Endothelial cell of umbilical vein (primary cell): ENCODE measurements around the gene PCDHGA6. TPM values are rescaled to one million over a fixed set of nuclear protein-coding genes. Genes with fewer than 3 reads are reported as not detected.

Experiments
- Bru-seq: library from RNA; stranded (reverse); fragments of 400-500 nt; gene quantifications from one replicate; lab custom pipeline; 2021; lab: Mats Ljungman, UMichigan
- BruChase-seq, 2 experiments: library from RNA; stranded (reverse); fragments of 400-500 nt; gene quantifications; one replicate each; lab custom pipeline; 2021; lab: Mats Ljungman, UMichigan
- BruUV-seq: library from RNA; stranded (reverse); fragments of 400-500 nt; replicated peaks from 2 replicates; lab custom pipeline; 2021; lab: Mats Ljungman, UMichigan
- CTCF ChIA-PET: fragments of 300-600, 350-600 bp; sonication (Branson Sonifier 250); formaldehyde crosslinking; loops from one replicate; lab custom pipeline; 2021; ENCODE audit warnings: antibody characterized with exemption, inconsistent platforms; lab: Charles Lee
- POLR2A ChIA-PET: fragments of 300-600, 350-600 bp; sonication (Branson Sonifier 250); formaldehyde crosslinking; loops from one replicate; lab custom pipeline; 2021; ENCODE audit warnings: antibody characterized with exemption, inconsistent platforms; lab: Charles Lee
- DNase-seq: peaks from one replicate; pipeline ENCODE4 v3.0.0-alpha.2; 2011; ENCODE audit warnings: low read depth, low spot score
- FAIRE-seq: peaks from 2 replicates; lab custom pipeline; 2011; peaks lifted over from hg19 to GRCh38; lab: Jason Lieb, UNC
- H2AFZ ChIP-seq: 2 replicates; pipeline ENCODE4 v1.6.0; 2012; ENCODE audit warnings: low read depth, low read length, control low read depth, inconsistent platforms
- H3K27ac ChIP-seq: 2 replicates; pipeline ENCODE4 v1.5.1; 2011; ENCODE audit warnings: low read depth, mild to moderate bottlenecking, control low read depth, low read length, moderate library complexity; ENCODE audit not compliant: insufficient read depth
- H3K27me3 ChIP-seq, 2 experiments: 2 replicates each; pipeline versions ENCODE4 v1.6.0 to v1.6.1; 2011; ENCODE audit warnings: low read length in 2 of 2, mixed read lengths in 1 of 2; ENCODE audit not compliant: control insufficient read depth in 2 of 2, insufficient read depth in 2 of 2
- H3K36me3 ChIP-seq, 2 experiments: 2 replicates in 1 of 2; 3 replicates in 1 of 2; pipeline ENCODE4 v1.5.1; 2011; ENCODE audit warnings: low read length in 2 of 2, mild to moderate bottlenecking in 1 of 2, moderate library complexity in 1 of 2; ENCODE audit not compliant: control insufficient read depth in 2 of 2, insufficient read depth in 2 of 2; ENCODE audit errors: extremely low read depth in 1 of 2
- H3K4me1 ChIP-seq: 3 replicates; pipeline ENCODE4 v1.5.1; 2011; ENCODE audit warnings: mild to moderate bottlenecking, low read length; ENCODE audit not compliant: control insufficient read depth, insufficient read depth; ENCODE audit errors: extremely low read depth
- H3K4me2 ChIP-seq: 2 replicates; pipeline ENCODE4 v1.6.1; 2011; ENCODE audit warnings: low read length, control low read depth, mixed read lengths; ENCODE audit not compliant: insufficient read depth
- H3K4me3 ChIP-seq, 3 experiments: fragments of 200-600 bp in 1 of 3; sonication (generic), shearing (Covaris generic) in 1 of 3; replicated peaks in 1 of 3; 2 replicates each; pipeline ENCODE4 v1.5.1; 2011 to 2016; ENCODE audit warnings: control low read depth in 3 of 3, low read length in 3 of 3, mild to moderate bottlenecking in 2 of 3, inconsistent platforms in 1 of 3, low read depth in 1 of 3, moderate library complexity in 1 of 3; ENCODE audit not compliant: insufficient read depth in 1 of 3
- H3K79me2 ChIP-seq: 2 replicates; pipeline ENCODE4 v1.6.0; 2012; ENCODE audit warnings: low read length, inconsistent platforms; ENCODE audit not compliant: control insufficient read depth, insufficient read depth
- H3K9ac ChIP-seq: replicated peaks from 2 replicates; pipeline ENCODE3; 2011; ENCODE audit warnings: low read length, control low read depth; ENCODE audit not compliant: insufficient read depth; ENCODE audit errors: extremely low read depth
- H3K9me1 ChIP-seq: replicated peaks from 3 replicates; pipeline ENCODE4 v1.6.0; 2011; ENCODE audit warnings: mild to moderate bottlenecking, low read length; ENCODE audit not compliant: control insufficient read depth, insufficient read depth; ENCODE audit errors: extremely low read depth
- H3K9me3 ChIP-seq: replicated peaks from 2 replicates; pipeline ENCODE4 v1.5.1; 2012; ENCODE audit warnings: low read length, inconsistent platforms; ENCODE audit not compliant: control insufficient read depth, insufficient read depth
- H4K20me1 ChIP-seq: replicated peaks from 2 replicates; pipeline ENCODE3; 2011; ENCODE audit warnings: mild to moderate bottlenecking, low read length; ENCODE audit not compliant: control insufficient read depth, insufficient read depth; ENCODE audit errors: extremely low read depth
- JUN ChIP-seq: IDR thresholded peaks from 2 replicates; pipeline ENCODE4 v1.6.1; 2011; ENCODE audit warnings: borderline replicate concordance, low read depth; ENCODE audit not compliant: insufficient read length, insufficient read depth
- dilution Hi-C: fragments of 300-500 bp; cut with MboI; formaldehyde crosslinking; loops from one replicate; pipeline ENCODE4 v1.15.0; 2019; ENCODE audit warnings: low sequenced_read_pairs; ENCODE audit not compliant: extremely low pct_ligation_motif_present
- intact Hi-C: fragments of 100-400 bp; cut with micrococcal nuclease; formaldehyde crosslinking; loops from one replicate; pipeline ENCODE4 v1.10.0; 2022
- long read RNA-seq: library from polyadenylated mRNA; stranded (forward); transcript quantifications from one replicate; pipeline ENCODE4 v2.0.0, GENCODE V29; 2021
- polyA minus RNA-seq, 3 experiments: library from RNA; depleted of rRNA, polyadenylated mRNA; stranded (reverse); fragments of >200 nt; gene quantifications; 1 replicate in 1 of 3; 2 replicates in 2 of 3; pipeline ENCODE4 v1.2.3, GENCODE V29; 2011
- polyA plus RNA-seq, 4 experiments: library from polyadenylated mRNA; depleted of rRNA in 3 of 4; stranded (reverse) in 3 of 4; unstranded in 1 of 4; fragments of >200 nt; gene quantifications; 2 replicates each; pipeline versions ENCODE4 v1.2.1 to v1.2.3, GENCODE V29; 2011 to 2012; ENCODE audit warnings: missing spikeins in 1 of 4
- total RNA-seq: library from RNA; stranded (reverse); gene quantifications from 2 replicates; pipeline ENCODE4 v1.2.3, GENCODE V29; 2021
- TF ChIP-seq, protein P1 (sequence below), 2 donors: IDR thresholded peaks; 1 replicate in 1 of 2; 2 replicates in 1 of 2; pipeline ENCODE4 v1.5.1; 2011; ENCODE audit warnings: low read length in 2 of 2, mild to moderate bottlenecking in 2 of 2, moderate library complexity in 2 of 2, control low read depth in 1 of 2, inconsistent platforms in 1 of 2, low read depth in 1 of 2; ENCODE audit not compliant: insufficient read depth in 1 of 2; ENCODE audit errors: extremely low read depth in 1 of 2

The PCDHGA6 gene
- total RNA-seq (2.7 and 2.9 TPM in 2 replicates), polyA plus RNA-seq (2.6 and 2.7 TPM in 2 replicates), polyA minus RNA-seq (5.8 TPM in 2 replicates), Bru-seq, nascent RNA (percentile 45 among the genes with signal in this experiment), BruChase-seq, experiment 1, labeled RNA remaining after a 6-hour chase (percentile 66 among the genes with signal in this experiment), BruChase-seq, experiment 2, labeled RNA remaining after a 2-hour chase (percentile 62 among the genes with signal in this experiment)
- 1.3 and 1.7 TPM in 2 replicates for polyA plus RNA-seq (2011; cell fraction: cytosol; rRNA removed)
- polyA plus RNA-seq (2011; cell fraction: nucleus; rRNA removed), result 4.2 and 4.6 TPM in 2 replicates
- 0.98 and 1.4 TPM in 2 replicates for polyA plus RNA-seq (2012)
- polyA minus RNA-seq (2011; cell fraction: cytosol; rRNA and poly(A)+ RNA removed), result not detected
- polyA minus RNA-seq (2011; cell fraction: nucleus; rRNA and poly(A)+ RNA removed), result 7.4 and 10.0 TPM in 2 replicates
- long read RNA-seq, full-length matches to known transcripts, result 6 of 7 reads
- long read RNA-seq, partial matches to known transcripts, result 0 of 7 reads
- long read RNA-seq, other reads (novel, unspliced or antisense), result 1 of 7 reads

GRCh38 chr5:141373673-141374317, at the start of gene PCDHGA6:
PCDHGA6 (plus strand) TSS chr5:141373891; CDS start chr5:141374084, 193 bp downstream.
- H3K9me1 ChIP-seq, result no peaks in the 10 kb centered on the region
- no peaks in the 10 kb centered on the region for H3K9me3 ChIP-seq
- H3K27me3 ChIP-seq, result peaks cover 30 to 77% of the 10 kb centered on the region in 2 experiments
- H4K20me1 ChIP-seq, result no peaks in the 10 kb centered on the region
- DNase-seq, result peak; percentile 49
- TF ChIP-seq, protein P1, sequence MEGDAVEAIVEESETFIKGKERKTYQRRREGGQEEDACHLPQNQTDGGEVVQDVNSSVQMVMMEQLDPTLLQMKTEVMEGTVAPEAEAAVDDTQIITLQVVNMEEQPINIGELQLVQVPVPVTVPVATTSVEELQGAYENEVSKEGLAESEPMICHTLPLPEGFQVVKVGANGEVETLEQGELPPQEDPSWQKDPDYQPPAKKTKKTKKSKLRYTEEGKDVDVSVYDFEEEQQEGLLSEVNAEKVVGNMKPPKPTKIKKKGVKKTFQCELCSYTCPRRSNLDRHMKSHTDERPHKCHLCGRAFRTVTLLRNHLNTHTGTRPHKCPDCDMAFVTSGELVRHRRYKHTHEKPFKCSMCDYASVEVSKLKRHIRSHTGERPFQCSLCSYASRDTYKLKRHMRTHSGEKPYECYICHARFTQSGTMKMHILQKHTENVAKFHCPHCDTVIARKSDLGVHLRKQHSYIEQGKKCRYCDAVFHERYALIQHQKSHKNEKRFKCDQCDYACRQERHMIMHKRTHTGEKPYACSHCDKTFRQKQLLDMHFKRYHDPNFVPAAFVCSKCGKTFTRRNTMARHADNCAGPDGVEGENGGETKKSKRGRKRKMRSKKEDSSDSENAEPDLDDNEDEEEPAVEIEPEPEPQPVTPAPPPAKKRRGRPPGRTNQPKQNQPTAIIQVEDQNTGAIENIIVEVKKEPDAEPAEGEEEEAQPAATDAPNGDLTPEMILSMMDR (IDR thresholded peaks at IDR 0.05; ENCODE audit: extremely low read depth in 1 of 2, insufficient read depth in 1 of 2, low read depth in 1 of 2, low read length in 2 of 2), result peak; percentile 40 to 48
- no peak for TF ChIP-seq JUN
- ChIA-PET CTCF (interaction anchor here (0.6 to 3.2 kb wide), 21 partner anchors 9 to 194 kb away, joined by 3 to 41 read pairs (median 4); partner anchors contain the start of genes PCDHB14, PCDHGA10, PCDHGA11 and PCDHGA12), POLR2A (no interaction called here)
- BruUV-seq, result TSS peak; percentile 20
- no peak within 1 kb of the TSS for H3K9ac ChIP-seq
- H2AFZ ChIP-seq, result peak within 1 kb of the TSS; percentile 62
- intact Hi-C loops, result loop anchor here (1.0 to 5.0 kb wide), 2 partner anchors 49 to 187 kb away; partner anchors contain the start of gene PCDHGA11
- H3K4me2 ChIP-seq, result peak within 1 kb of the TSS; percentile 52
- H3K79me2 ChIP-seq, result no peaks in the 10 kb centered on the region
- H3K36me3 ChIP-seq, result no peaks in the 10 kb centered on the region
- no peaks in the 10 kb centered on the region for H3K4me1 ChIP-seq
- dilution Hi-C loops, result no loop called here
- peak within 1 kb of the TSS in 2 of 3 experiments; percentile 31 to 41 for H3K4me3 ChIP-seq
- no peak within 1 kb of the TSS for H3K27ac ChIP-seq
- peak; percentile 74 for FAIRE-seq
